Nephron progenitor cell (in vitro differentiated cells): Measurements from ENCODE around the gene LYRM9.
A peak's percentile ranks its signal among the peaks of the same experiment; 100 is the strongest.

ENCODE experiments used
- DNase-seq: peaks from one replicate; pipeline ENCODE4 v3.0.0; 2021
- H3K27ac Mint-ChIP-seq: 2 replicates; pipeline ENCODE4 v1.8.0; 2021; ENCODE audit warnings: mild to moderate bottlenecking, moderate library complexity, mixed read lengths
- H3K27me3 Mint-ChIP-seq: 2 replicates; pipeline ENCODE4 v1.8.0; 2021; ENCODE audit warnings: mild to moderate bottlenecking, low read depth, mixed read lengths; ENCODE audit not compliant: poor library complexity
- H3K36me3 Mint-ChIP-seq: 2 replicates; pipeline ENCODE4 v1.8.0; 2021; ENCODE audit warnings: low read depth, mixed read lengths
- H3K4me1 Mint-ChIP-seq: 2 replicates; pipeline ENCODE4 v1.8.0; 2021; ENCODE audit warnings: mixed read lengths
- H3K4me3 Mint-ChIP-seq: 2 replicates; pipeline ENCODE4 v1.8.0; 2021; ENCODE audit warnings: mild to moderate bottlenecking, moderate library complexity, mixed read lengths
- H3K9me3 Mint-ChIP-seq: 2 replicates; pipeline ENCODE4 v1.8.0; 2021; ENCODE audit warnings: mild to moderate bottlenecking, moderate library complexity, mixed read lengths
- CTCF ChIP-seq: fragments of 200-600 bp; sonication (generic); IDR thresholded peaks from 2 replicates; pipeline ENCODE4 v1.5.0; 2021; ENCODE audit warnings: antibody characterized with exemption

LYRM9 gene

GRCh38 chr17:27895940-27896535, 2.9 kb upstream of the LYRM9 start:
- no peak for TF ChIP-seq CTCF
- Mint-ChIP-seq H3K36me3 (no peaks in the 10 kb centered on the region), H3K27ac (no peak overlapping the region), H3K4me1 (peaks cover 14% of the 10 kb centered on the region), H3K27me3 (peaks cover 37% of the 10 kb centered on the region), H3K4me3 (no peak overlapping the region), H3K9me3 (no peaks in the 10 kb centered on the region)
- DNase-seq = no peak

GRCh38 chr17:27895123-27895895, 2.1 kb upstream of the LYRM9 start:
- no peak for DNase-seq
- H3K9me3 Mint-ChIP-seq = no peaks in the 10 kb centered on the region
- no peak overlapping the region for H3K27ac Mint-ChIP-seq
- H3K36me3 Mint-ChIP-seq = no peaks in the 10 kb centered on the region
- no peak for TF ChIP-seq CTCF
- H3K4me3 Mint-ChIP-seq = no peak overlapping the region
- peaks cover 38% of the 10 kb centered on the region for H3K27me3 Mint-ChIP-seq
- H3K4me1 Mint-ChIP-seq = peaks cover 14% of the 10 kb centered on the region

- DNase-seq = no peak
- H3K4me3 Mint-ChIP-seq = no peak overlapping the region
Observed at GRCh38 chr17:27893841-27894503, 807 bp upstream of the LYRM9 start.

GRCh38 chr17:27892542-27892865, 661 bp downstream of the LYRM9 start:
- Mint-ChIP-seq H3K4me1 (peaks cover 29% of the 10 kb centered on the region), H3K9me3 (no peaks in the 10 kb centered on the region), H3K4me3 (peak overlapping the region; percentile 86), H3K27me3 (peaks cover 31% of the 10 kb centered on the region), H3K27ac (peak overlapping the region; percentile 41), H3K36me3 (no peaks in the 10 kb centered on the region)
- TF ChIP-seq CTCF = no peak
- DNase-seq = no peak

More at GRCh38 chr17:27893841-27894503, 807 bp upstream of the LYRM9 start:
- H3K27ac Mint-ChIP-seq = no peak overlapping the region
- H3K9me3 Mint-ChIP-seq = no peaks in the 10 kb centered on the region
- H3K27me3 Mint-ChIP-seq = peaks cover 39% of the 10 kb centered on the region
- peaks cover 20% of the 10 kb centered on the region for H3K4me1 Mint-ChIP-seq
- H3K36me3 Mint-ChIP-seq = no peaks in the 10 kb centered on the region
- TF ChIP-seq CTCF = no peak

GRCh38 chr17:27891841-27892240, 1.3 kb downstream of the LYRM9 start:
- H3K27me3 Mint-ChIP-seq = peaks cover 24% of the 10 kb centered on the region
- H3K9me3 Mint-ChIP-seq = no peaks in the 10 kb centered on the region
- no peak overlapping the region for H3K27ac Mint-ChIP-seq
- TF ChIP-seq CTCF = no peak
- H3K4me3 Mint-ChIP-seq = peak overlapping the region; percentile 86
- DNase-seq = no peak
- peaks cover 29% of the 10 kb centered on the region for H3K4me1 Mint-ChIP-seq
- no peaks in the 10 kb centered on the region for H3K36me3 Mint-ChIP-seq
